Thyroid gland (tissue), 4 donors: ENCODE measurements around the gene SCO2.

Source experiments
- POLR2A ChIP-seq, 2 donors: fragments of 450-650 bp; IDR thresholded peaks; one replicate each; pipeline ENCODE4 v1.6.1; 2017; ENCODE audit warnings: antibody characterized with exemption in 2 of 2, mild to moderate bottlenecking in 2 of 2, moderate library complexity in 1 of 2
- TF ChIP-seq, protein P1 (sequence below), 6 experiments: fragments of 200-600 bp in 3 of 6; fragments of 450-650 bp in 3 of 6; sonication (generic) in 3 of 6; IDR thresholded peaks; one replicate each; pipeline ENCODE4 v1.5.1; 2016 to 2019; ENCODE audit warnings: antibody characterized with exemption in 6 of 6, mild to moderate bottlenecking in 2 of 6, inconsistent platforms in 1 of 6, moderate library complexity in 1 of 6

GRCh38 chr22:50505276-50505775 is 20.1 kb downstream of the SCO2 start:
- TF ChIP-seq, protein P1, sequence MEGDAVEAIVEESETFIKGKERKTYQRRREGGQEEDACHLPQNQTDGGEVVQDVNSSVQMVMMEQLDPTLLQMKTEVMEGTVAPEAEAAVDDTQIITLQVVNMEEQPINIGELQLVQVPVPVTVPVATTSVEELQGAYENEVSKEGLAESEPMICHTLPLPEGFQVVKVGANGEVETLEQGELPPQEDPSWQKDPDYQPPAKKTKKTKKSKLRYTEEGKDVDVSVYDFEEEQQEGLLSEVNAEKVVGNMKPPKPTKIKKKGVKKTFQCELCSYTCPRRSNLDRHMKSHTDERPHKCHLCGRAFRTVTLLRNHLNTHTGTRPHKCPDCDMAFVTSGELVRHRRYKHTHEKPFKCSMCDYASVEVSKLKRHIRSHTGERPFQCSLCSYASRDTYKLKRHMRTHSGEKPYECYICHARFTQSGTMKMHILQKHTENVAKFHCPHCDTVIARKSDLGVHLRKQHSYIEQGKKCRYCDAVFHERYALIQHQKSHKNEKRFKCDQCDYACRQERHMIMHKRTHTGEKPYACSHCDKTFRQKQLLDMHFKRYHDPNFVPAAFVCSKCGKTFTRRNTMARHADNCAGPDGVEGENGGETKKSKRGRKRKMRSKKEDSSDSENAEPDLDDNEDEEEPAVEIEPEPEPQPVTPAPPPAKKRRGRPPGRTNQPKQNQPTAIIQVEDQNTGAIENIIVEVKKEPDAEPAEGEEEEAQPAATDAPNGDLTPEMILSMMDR (IDR thresholded peaks at IDR 0.05): no peak
- TF ChIP-seq POLR2A (IDR thresholded peaks at IDR 0.05): no peak
